ENCODE measurements around the gene IL1RAPL1.

Gene IL1RAPL1

GRCh38 chrX:29834764-29835163, 1247.5 kb downstream of the IL1RAPL1 start:
- DNase-seq = no peak

GRCh38 chrX:29841750-29842149, 1254.5 kb downstream of the IL1RAPL1 start:
- no peak for DNase-seq

- DNase-seq = no peak
Measured at GRCh38 chrX:29842552-29842951, 1255.3 kb downstream of the IL1RAPL1 start.

- DNase-seq = no peak
Measured at GRCh38 chrX:29851857-29852605, 1264.8 kb downstream of the IL1RAPL1 start.

GRCh38 chrX:29852767-29853166, 1265.5 kb downstream of the IL1RAPL1 start:
- no peak for DNase-seq

- DNase-seq = no peak
Measured at GRCh38 chrX:29858714-29859113, 1271.5 kb downstream of the IL1RAPL1 start.

- DNase-seq = no peak
Measured at GRCh38 chrX:29862126-29862677, 1275.0 kb downstream of the IL1RAPL1 start.

GRCh38 chrX:29867971-29868370, 1280.7 kb downstream of the IL1RAPL1 start:
- no peak for DNase-seq

GRCh38 chrX:29869837-29870236, 1282.6 kb downstream of the IL1RAPL1 start:
- DNase-seq = no peak

- no peak for DNase-seq
Measured at GRCh38 chrX:29870608-29871007, 1283.4 kb downstream of the IL1RAPL1 start.

GRCh38 chrX:29872831-29873230, 1285.6 kb downstream of the IL1RAPL1 start:
- DNase-seq = no peak

GRCh38 chrX:29876733-29877132, 1289.5 kb downstream of the IL1RAPL1 start:
- DNase-seq = no peak

GRCh38 chrX:29880977-29881376, 1293.7 kb downstream of the IL1RAPL1 start:
- DNase-seq = no peak

- DNase-seq = no peak
Measured at GRCh38 chrX:29890004-29890403, 1302.8 kb downstream of the IL1RAPL1 start.

GRCh38 chrX:29890646-29891200, 1303.5 kb downstream of the IL1RAPL1 start:
- DNase-seq = no peak

- DNase-seq = no peak
Measured at GRCh38 chrX:29902004-29902403, 1314.8 kb downstream of the IL1RAPL1 start.

- no peak for DNase-seq
Measured at GRCh38 chrX:29903360-29903759, 1316.1 kb downstream of the IL1RAPL1 start.

- DNase-seq = no peak
Measured at GRCh38 chrX:29911673-29912072, 1324.4 kb downstream of the IL1RAPL1 start.

GRCh38 chrX:29913647-29914046, 1326.4 kb downstream of the IL1RAPL1 start:
- no peak for DNase-seq

- no peak for DNase-seq
Measured at GRCh38 chrX:29922607-29923006, 1335.4 kb downstream of the IL1RAPL1 start.

GRCh38 chrX:29926056-29926455, 1338.8 kb downstream of the IL1RAPL1 start:
- no peak for DNase-seq

- no peak for DNase-seq
Measured at GRCh38 chrX:29926659-29927058, 1339.4 kb downstream of the IL1RAPL1 start.

- no peak for DNase-seq
Measured at GRCh38 chrX:29935455-29935854, 1348.2 kb downstream of the IL1RAPL1 start.

- no peak for DNase-seq
Measured at GRCh38 chrX:29940750-29941149, 1353.5 kb downstream of the IL1RAPL1 start.

- no peak for DNase-seq
Measured at GRCh38 chrX:29941287-29941686, 1354.0 kb downstream of the IL1RAPL1 start.
